ENCODE data around the gene DHRSX. TPM values are rescaled to one million over a fixed set of nuclear protein-coding genes. Genes with fewer than 3 reads are reported as not detected.

DHRSX gene
- total and polyA plus RNA-seq, 9 of the 15 experiments (the other 6 are each of a cell fraction or from before 2014, with no cell fraction given) = 0.59 to 11.0 (median 6.2) TPM

- TF ChIP-seq ZBTB11 (CRISPR knock-in tag; IDR thresholded peaks at IDR 0.05) (peak in 1 of 3 experiments; percentile 73; a peak in 2 of 6 replicates), FOXJ2 (tag; IDR thresholded peaks at IDR 0.05) (0 out of 2 replicates have a peak, but pooled peaks have one; percentile 40), E2F3 (CRISPR knock-in tag; IDR thresholded peaks at IDR 0.05) (peak; percentile 90), BRD4 (IDR thresholded peaks at IDR 0.05) (no peak), SPI1 (IDR thresholded peaks at IDR 0.05; ENCODE audit: borderline replicate concordance, low read depth, low read length) (no peak), EGR1 (conservative IDR thresholded peaks at IDR 0.05) (no peak), SMARCA5 (IDR thresholded peaks at IDR 0.05) (no peak), SRSF9 (IDR thresholded peaks at IDR 0.05; ENCODE audit: borderline replicate concordance, low read depth, low read length) (no peak), CXXC5 (CRISPR knock-in tag; IDR thresholded peaks at IDR 0.05) (peak; percentile 90), TAF7 (tag; IDR thresholded peaks at IDR 0.05) (peak; percentile 83), E2F8 (IDR thresholded peaks at IDR 0.05; ENCODE audit: low read depth, partially characterized antibody) (no peak), MXD1 (CRISPR knock-in tag; IDR thresholded peaks at IDR 0.05; ENCODE audit: borderline replicate concordance, poor library complexity, severe bottlenecking) (no peak), JUNB (CRISPR knock-in tag; conservative IDR thresholded peaks at IDR 0.05) (no peak), BRF2 (IDR thresholded peaks at IDR 0.05; ENCODE audit: borderline replicate concordance, insufficient read depth, insufficient read length) (no peak), CREB5 (CRISPR knock-in tag; IDR thresholded peaks at IDR 0.05) (peak; percentile 88; the same call in 1 of the 2 replicates), TRIM24 (IDR thresholded peaks at IDR 0.05) (peak in 1 of 2 experiments; percentile 48; a peak in 1 of 4 replicates), FOXP1 (CRISPR knock-in tag; IDR thresholded peaks at IDR 0.05) (no peak), MAFG (tag; conservative IDR thresholded peaks at IDR 0.05) (0 out of 2 replicates have a peak, but pooled peaks have one; percentile 43)
These were observed 2.1 kb upstream of the DHRSX start (continued) for GRCh38 chrX:2502668-2503519.
